Effector memory CD4-positive, alpha-beta T cell (primary cell): ENCODE data around the gene ANKRD34A.

Experiments used
- DNase-seq, 3 donors: peaks; one replicate each; pipeline ENCODE4 v3.0.0-alpha.2; 2020
- H3K27ac ChIP-seq: 2 replicates; pipeline ENCODE4 v1.7.0; 2013; ENCODE audit warnings: mild to moderate bottlenecking, low read length, moderate library complexity; ENCODE audit not compliant: insufficient read depth, poor library complexity, severe bottlenecking
- H3K27me3 ChIP-seq: replicated peaks from 2 replicates; pipeline ENCODE4 v1.7.0; 2013; ENCODE audit warnings: mild to moderate bottlenecking, low read length; ENCODE audit not compliant: insufficient read depth, control insufficient read depth, poor library complexity, severe bottlenecking
- H3K36me3 ChIP-seq: 2 replicates; pipeline ENCODE4 v1.7.0; 2013; ENCODE audit warnings: mild to moderate bottlenecking, low read length, moderate library complexity; ENCODE audit not compliant: control insufficient read depth, insufficient read depth
- H3K4me1 ChIP-seq: 2 replicates; pipeline ENCODE4 v1.7.0; 2013; ENCODE audit warnings: low read length, mild to moderate bottlenecking; ENCODE audit not compliant: control insufficient read depth, insufficient read depth, poor library complexity, severe bottlenecking
- H3K4me3 ChIP-seq: 2 replicates; pipeline ENCODE4 v1.7.0; 2013; ENCODE audit warnings: low read length, low read depth, mild to moderate bottlenecking; ENCODE audit not compliant: insufficient read depth, poor library complexity, severe bottlenecking
- H3K9me3 ChIP-seq: 2 replicates; pipeline ENCODE4 v1.7.0; 2013; ENCODE audit warnings: mild to moderate bottlenecking, low read length, moderate library complexity; ENCODE audit not compliant: control insufficient read depth
- total RNA-seq, 3 donors: gene quantifications; one replicate each; lab custom pipeline; 2026; lab: John Stamatoyannopoulos, UW

Gene ANKRD34A
- 1.2 to 4.3 (median 2.1) reads per million in 3 donors for total RNA-seq

DNA sequence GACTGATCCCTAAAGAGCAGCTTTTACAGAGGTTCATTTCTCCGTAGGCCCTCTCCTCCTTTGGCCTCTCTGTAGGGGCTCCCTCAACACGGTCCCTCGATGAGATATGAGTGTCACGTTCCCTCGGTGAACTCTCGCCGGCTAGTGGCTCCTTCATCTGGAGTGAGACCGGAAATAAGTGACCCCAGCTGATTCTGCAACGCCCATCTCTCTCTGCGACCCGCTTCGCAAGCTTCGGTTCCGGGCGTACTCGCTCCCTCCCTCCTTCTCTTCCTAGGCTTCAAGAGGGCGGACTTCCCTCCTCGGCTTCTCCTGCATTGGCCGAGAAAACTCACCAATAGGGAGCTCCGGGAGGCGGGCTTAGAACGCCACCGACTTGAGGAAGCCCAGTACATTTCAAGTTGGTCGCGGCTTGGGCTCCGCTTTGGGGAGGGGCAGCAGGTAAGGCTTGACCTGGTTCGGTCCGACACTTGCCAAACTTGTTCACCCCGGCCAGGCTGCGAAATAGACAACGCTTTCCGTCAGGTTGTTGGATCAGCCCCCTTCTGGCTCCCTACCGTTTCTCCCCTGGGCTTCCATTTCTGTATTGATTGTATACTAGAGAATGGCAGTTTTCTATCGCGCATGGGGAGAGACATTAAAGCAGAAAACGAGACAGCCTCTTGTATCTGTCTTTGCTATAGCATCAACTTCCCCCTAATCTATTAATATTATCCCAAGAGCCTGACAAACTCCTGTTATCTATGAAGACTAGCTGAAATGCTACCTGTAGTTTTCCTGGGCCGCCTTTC, at the start of gene ANKRD34A, which contains the start of gene POLR3GL:
ANKRD34A (minus strand) TSS at position 248 of the 791 bp plus-strand sequence. CDS start 2,816 bp downstream, outside the sequence.
POLR3GL (plus strand) TSS at position 363 of the 791 bp plus-strand sequence. CDS start 10,176 bp downstream, outside the sequence.
- Histone ChIP-seq H3K4me3 (peak within 1 kb of the TSS; percentile 71), H3K27me3 (no peaks in the 10 kb centered on the region), H3K9me3 (no peaks in the 10 kb centered on the region), H3K36me3 (no peaks in the 10 kb centered on the region), H3K27ac (peak within 1 kb of the TSS; percentile 76), H3K4me1 (peaks cover 21% of the 10 kb centered on the region)
- peak; percentile 77 to 89 (median 87) for DNase-seq

DNA sequence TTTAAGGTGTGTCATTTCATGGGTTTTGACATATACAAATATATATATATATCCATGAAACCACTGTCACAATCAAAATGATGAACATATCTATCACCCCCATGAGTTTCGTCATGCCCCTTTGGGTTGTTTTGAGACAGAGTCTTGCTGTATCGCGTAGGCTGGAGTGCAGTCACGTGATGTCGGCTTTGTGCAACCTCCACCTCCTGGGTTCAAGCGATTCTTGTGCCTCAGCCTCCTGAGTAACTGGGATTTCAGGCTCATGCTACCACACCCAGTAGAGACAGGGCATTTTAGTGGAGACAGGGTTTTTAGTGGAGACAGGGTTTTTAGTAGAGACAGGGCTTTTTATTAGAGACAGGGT, 49.2 kb upstream of the ANKRD34A start:
- Histone ChIP-seq H3K36me3 (no peaks in the 10 kb centered on the region), H3K4me3 (no peak overlapping the region), H3K4me1 (peaks cover 6% of the 10 kb centered on the region), H3K27ac (no peak overlapping the region), H3K9me3 (no peaks in the 10 kb centered on the region), H3K27me3 (no peaks in the 10 kb centered on the region)
- DNase-seq = no peak

DNA sequence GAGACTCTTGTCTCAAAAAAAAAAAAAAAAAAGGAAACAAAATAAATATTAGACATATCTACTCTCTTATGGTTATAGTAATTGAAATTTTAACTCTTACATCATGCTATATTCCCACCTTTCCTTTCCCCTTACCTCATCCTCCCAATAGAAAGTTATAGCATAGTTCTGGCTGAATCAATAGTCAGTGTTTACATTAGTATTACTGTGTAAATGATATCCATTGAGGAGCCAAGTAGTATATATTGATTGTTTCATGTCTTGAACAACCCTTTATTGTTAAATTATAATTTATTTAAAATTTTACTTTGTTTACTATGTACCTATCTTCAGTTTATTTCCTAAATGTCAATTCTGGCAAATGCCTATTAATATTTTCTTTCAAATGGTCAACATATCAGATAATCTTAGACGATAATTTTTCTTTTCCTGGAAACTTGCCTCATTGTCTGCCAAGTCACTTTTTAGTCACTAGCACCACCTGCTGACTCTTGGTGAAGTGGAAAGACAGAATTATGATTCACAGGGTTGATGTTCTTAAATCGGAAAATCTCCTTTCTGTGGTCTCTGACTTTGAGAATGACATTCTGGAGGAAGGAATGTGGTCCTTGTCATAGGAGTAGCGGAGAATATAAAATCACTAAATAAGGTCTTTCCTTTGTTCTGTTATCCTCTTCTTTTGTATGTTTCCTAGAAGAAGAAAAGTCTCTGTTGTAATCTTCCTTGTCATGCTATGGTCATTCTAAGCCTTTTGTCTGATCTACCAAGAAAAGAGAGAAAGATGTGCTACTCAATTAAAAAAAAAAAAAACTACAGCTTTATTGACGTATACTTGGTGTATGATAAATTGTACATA, 48.6 kb upstream of the ANKRD34A start:
- H3K4me1 ChIP-seq = peaks cover 6% of the 10 kb centered on the region

DNA sequence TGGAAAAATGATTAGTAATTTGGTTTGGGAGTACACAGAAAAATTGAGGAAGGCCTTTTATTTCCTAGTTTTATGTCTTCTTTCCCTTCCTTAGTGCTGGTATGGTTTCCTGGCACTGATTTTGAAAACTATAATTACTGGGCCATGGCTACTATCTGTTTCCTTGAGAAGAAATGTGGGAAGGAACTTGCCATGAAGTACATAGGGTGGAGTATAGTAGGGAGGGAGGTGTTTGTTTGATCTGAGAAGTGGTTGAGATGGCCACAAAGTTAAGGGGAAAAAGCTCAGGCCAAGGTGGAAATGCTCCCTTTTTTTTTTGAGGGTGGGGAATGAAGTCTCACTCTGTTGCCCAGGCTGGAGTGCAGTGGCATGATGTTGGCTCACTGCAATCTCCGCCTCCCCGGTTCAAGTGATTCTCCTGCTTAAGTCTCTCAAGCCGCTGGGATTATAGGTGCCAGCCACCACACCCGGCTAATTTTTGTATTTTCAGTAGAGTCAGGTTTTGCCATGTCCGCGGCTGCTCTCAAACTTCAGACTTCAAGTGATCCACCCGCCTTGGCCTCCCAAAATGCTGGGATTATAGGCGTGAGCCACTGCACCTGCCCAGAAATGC, 45.9 kb upstream of the ANKRD34A start:
- Histone ChIP-seq H3K27me3 (no peaks in the 10 kb centered on the region), H3K27ac (no peak overlapping the region), H3K4me1 (peaks cover 14% of the 10 kb centered on the region), H3K4me3 (no peak overlapping the region), H3K36me3 (no peaks in the 10 kb centered on the region), H3K9me3 (no peaks in the 10 kb centered on the region)
- no peak for DNase-seq

More for the DNA sequence above, 48.6 kb upstream of the ANKRD34A start:
- Histone ChIP-seq H3K27ac (no peak overlapping the region), H3K9me3 (no peaks in the 10 kb centered on the region), H3K36me3 (no peaks in the 10 kb centered on the region), H3K27me3 (no peaks in the 10 kb centered on the region), H3K4me3 (no peak overlapping the region)
- DNase-seq = peak; percentile 27 to 46 (median 29)

DNA sequence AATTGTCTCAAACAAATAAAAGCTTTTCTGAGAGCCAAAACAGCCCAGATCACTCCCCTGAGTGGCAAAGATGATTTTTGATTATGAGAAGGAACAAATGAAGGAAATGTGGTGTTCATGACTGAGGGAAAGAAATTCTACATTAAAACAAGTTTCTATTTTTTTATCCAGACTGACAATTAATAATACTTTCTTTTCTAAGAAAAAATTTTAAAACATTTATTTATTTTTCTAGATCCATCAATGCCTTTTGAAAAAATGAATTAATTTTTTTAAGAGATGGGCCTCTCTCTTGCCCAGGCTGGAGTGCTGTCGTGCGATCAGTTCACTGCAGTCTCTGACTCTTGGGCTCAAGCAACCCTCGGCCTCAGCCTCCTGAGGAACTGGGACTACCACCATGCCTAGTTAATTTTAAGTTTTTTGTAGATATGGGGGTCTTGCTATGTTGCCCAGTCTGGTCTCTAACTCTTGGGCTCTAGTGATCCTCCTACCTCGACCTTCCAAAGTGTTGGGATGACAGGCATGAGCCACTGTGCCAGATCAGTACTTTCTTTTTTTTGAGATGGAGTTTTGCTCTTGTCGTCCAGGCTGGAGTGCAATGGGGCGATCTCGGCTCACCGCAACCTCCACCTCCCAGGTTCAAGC, 43.2 kb upstream of the ANKRD34A start:
- H3K27ac ChIP-seq = peak overlapping the region; percentile 64
- H3K27me3 ChIP-seq = no peaks in the 10 kb centered on the region
- peaks cover 11% of the 10 kb centered on the region for H3K4me1 ChIP-seq
- H3K36me3 ChIP-seq = no peaks in the 10 kb centered on the region
- no peaks in the 10 kb centered on the region for H3K9me3 ChIP-seq
- no peak overlapping the region for H3K4me3 ChIP-seq
- no peak for DNase-seq

GRCh38 chr1:146001709-146002108, 37.3 kb upstream of the ANKRD34A start:
- Histone ChIP-seq H3K36me3 (no peaks in the 10 kb centered on the region), H3K4me3 (no peak overlapping the region), H3K27ac (peak overlapping the region; percentile 48), H3K4me1 (peaks cover 44% of the 10 kb centered on the region), H3K9me3 (no peaks in the 10 kb centered on the region), H3K27me3 (no peaks in the 10 kb centered on the region)
- no peak for DNase-seq

- peaks cover 17% of the 10 kb centered on the region for H3K36me3 ChIP-seq
- peak overlapping the region; percentile 20 for H3K4me3 ChIP-seq
- H3K27me3 ChIP-seq = no peaks in the 10 kb centered on the region
- no peaks in the 10 kb centered on the region for H3K9me3 ChIP-seq
- DNase-seq = peak in 1 of 3 donors; percentile 24
- H3K4me1 ChIP-seq = peaks cover 37% of the 10 kb centered on the region
- H3K27ac ChIP-seq = peak overlapping the region; percentile 96
Measured at GRCh38 chr1:145999321-146000024, 35.1 kb upstream of the ANKRD34A start.

GRCh38 chr1:145997718-145998023, 33.3 kb upstream of the ANKRD34A start:
- H3K4me3 ChIP-seq = peak overlapping the region; percentile 95
- peaks cover 44% of the 10 kb centered on the region for H3K4me1 ChIP-seq
- DNase-seq = no peak
- peak overlapping the region; percentile 96 for H3K27ac ChIP-seq
- no peaks in the 10 kb centered on the region for H3K9me3 ChIP-seq
- no peaks in the 10 kb centered on the region for H3K27me3 ChIP-seq
- H3K36me3 ChIP-seq = peaks cover 35% of the 10 kb centered on the region
